Measurements from ENCODE around the gene SPTSSB.

GRCh38 chr3:161393310-161393709, 22.0 kb upstream of the SPTSSB start:
- TF ChIP-seq POLR2A (IDR thresholded peaks at IDR 0.05; ENCODE audit: low read length) = no peak
- TF ChIP-seq GATA1 (IDR thresholded peaks at IDR 0.05; ENCODE audit: low read depth, low read length) = no peak
